SK-N-SH treated with all-trans-retinoic acid at 6 μM for 48 hours (cell line): ENCODE measurements around the gene STMND1.

Source experiments
- ARNTL ChIP-seq: fragments of 450-650 bp; formaldehyde crosslinking; IDR thresholded peaks from 2 replicates; pipeline ENCODE4 v1.5.0; 2020; ENCODE audit warnings: low read depth, mild to moderate bottlenecking, moderate library complexity, borderline replicate concordance
- POU6F1 ChIP-seq: fragments of 250-450 bp; sonication (Bioruptor Pico); IDR thresholded peaks from 2 replicates; pipeline ENCODE4 v1.8.0; 2021; ENCODE audit warnings: low read depth, mild to moderate bottlenecking, moderate library complexity, borderline replicate concordance
- RARB ChIP-seq: fragments of 250-450 bp; sonication (Bioruptor Pico); IDR thresholded peaks from 2 replicates; pipeline ENCODE4 v1.8.0; 2021; ENCODE audit warnings: mild to moderate bottlenecking, moderate library complexity
- TOX ChIP-seq: fragments of 250-450 bp; sonication (Bioruptor Pico); IDR thresholded peaks from 2 replicates; pipeline ENCODE4 v1.8.0; 2021; ENCODE audit warnings: mild to moderate bottlenecking, moderate library complexity, borderline replicate concordance
- ZC3H10 ChIP-seq: fragments of 250-450 bp; sonication (Bioruptor Pico); IDR thresholded peaks from 2 replicates; pipeline ENCODE4 v1.5.1; 2021; ENCODE audit warnings: mild to moderate bottlenecking, moderate library complexity
- ZFP3 ChIP-seq: fragments of 250-450 bp; sonication (Bioruptor Pico); IDR thresholded peaks from 2 replicates; pipeline ENCODE4 v1.5.0; 2020; ENCODE audit warnings: mild to moderate bottlenecking, moderate library complexity
- ZFP30 ChIP-seq: fragments of 450-650 bp; formaldehyde crosslinking; IDR thresholded peaks from 2 replicates; pipeline ENCODE4 v1.5.0; 2022; ENCODE audit warnings: mild to moderate bottlenecking, moderate library complexity
- ZNF565 ChIP-seq: fragments of 450-650 bp; formaldehyde crosslinking; conservative IDR thresholded peaks from 2 replicates; pipeline ENCODE4 v1.5.0; 2020; ENCODE audit warnings: low read depth, mild to moderate bottlenecking, moderate library complexity
- ZNF70 ChIP-seq: fragments of 450-650 bp; formaldehyde crosslinking; IDR thresholded peaks from 2 replicates; pipeline ENCODE4 v1.5.0; 2020; ENCODE audit warnings: mild to moderate bottlenecking, moderate library complexity
- TF ChIP-seq, protein P1 (sequence below): fragments of 250-450 bp; sonication (Bioruptor Pico); IDR thresholded peaks from 2 replicates; pipeline ENCODE4 v1.5.1; 2020; ENCODE audit warnings: low read depth, mild to moderate bottlenecking, moderate library complexity

DNA sequence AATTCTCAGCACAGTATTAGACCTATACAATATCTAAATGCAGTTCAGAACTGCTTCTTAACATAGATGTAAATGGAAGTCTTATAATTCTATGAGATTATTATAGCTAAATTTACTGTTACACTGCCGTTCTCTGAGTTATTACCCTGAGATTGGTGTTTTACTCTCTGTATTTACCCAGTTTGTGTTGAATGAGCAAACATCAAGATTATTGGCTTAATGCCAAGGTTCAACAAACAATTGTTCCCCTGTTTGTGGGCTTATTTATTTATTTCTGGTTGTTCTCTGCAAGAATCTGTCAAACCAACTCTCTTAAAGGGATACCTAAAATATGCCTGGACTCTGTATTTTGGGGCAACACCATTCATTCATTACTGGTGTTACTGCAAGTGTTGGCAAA lies 5.2 kb upstream of the STMND1 start:
- TF ChIP-seq, protein P1, sequence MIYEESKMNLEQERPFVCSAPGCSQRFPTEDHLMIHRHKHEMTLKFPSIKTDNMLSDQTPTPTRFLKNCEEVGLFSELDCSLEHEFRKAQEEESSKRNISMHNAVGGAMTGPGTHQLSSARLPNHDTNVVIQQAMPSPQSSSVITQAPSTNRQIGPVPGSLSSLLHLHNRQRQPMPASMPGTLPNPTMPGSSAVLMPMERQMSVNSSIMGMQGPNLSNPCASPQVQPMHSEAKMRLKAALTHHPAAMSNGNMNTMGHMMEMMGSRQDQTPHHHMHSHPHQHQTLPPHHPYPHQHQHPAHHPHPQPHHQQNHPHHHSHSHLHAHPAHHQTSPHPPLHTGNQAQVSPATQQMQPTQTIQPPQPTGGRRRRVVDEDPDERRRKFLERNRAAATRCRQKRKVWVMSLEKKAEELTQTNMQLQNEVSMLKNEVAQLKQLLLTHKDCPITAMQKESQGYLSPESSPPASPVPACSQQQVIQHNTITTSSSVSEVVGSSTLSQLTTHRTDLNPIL (CRISPR knock-in tag) = no peak
- TF ChIP-seq RARB = no peak
- no peak for TF ChIP-seq ZNF565
- TF ChIP-seq ZFP3 (CRISPR knock-in tag) = no peak
- no peak for TF ChIP-seq ZFP30 (CRISPR knock-in tag)
- no peak for TF ChIP-seq ZNF70 (CRISPR knock-in tag)
- no peak for TF ChIP-seq ARNTL
- no peak for TF ChIP-seq TOX (CRISPR knock-in tag)
- TF ChIP-seq ZC3H10 (CRISPR knock-in tag) = no peak
- no peak for TF ChIP-seq POU6F1
